Suppressor macrophage treated with lipopolysaccharide for 4 hours (primary cell): ENCODE results near the gene AMD1.
A peak's percentile ranks its signal among the peaks of the same experiment; 100 is the strongest.

Experiments used
- DNase-seq: peaks from one replicate; pipeline ENCODE4 v3.0.0-alpha.2; 2020

Gene AMD1

DNA sequence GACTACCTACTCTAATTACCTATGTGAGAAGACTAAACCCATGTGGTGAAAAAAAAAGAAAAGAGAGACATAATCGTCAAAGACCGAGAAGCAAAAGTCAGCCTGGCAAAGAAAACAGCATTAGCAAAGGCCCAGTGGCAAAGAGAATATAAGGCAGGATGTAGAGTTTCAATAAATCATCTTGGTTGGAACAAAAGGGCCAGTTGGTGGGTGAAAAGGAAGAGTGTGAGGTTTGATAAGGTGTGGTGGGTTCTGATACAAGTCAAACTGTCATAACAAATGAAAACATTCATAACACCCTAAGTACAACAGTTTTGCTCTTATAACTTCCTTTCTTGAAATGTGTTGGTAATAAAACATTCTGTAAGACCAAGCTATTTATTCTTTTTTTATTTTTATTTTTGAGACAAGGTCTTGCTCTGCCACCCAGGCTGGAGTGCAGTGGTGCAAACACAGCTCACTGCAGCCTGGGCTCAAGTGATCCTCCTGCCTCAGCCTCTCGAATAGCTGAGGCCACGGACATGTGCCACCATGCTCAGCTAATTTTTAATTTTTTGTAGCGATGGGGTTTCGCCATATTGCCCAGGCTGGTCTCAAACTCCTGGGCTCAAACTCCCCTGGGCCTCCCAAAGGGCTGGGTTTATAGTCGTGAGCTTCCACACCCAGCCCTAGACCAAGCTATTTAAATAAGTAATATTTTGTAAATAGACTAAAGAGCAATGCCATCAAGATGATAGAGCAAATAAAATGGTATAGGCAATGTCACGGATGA lies 65.0 kb downstream of the AMD1 start:
- no peak for DNase-seq

DNA sequence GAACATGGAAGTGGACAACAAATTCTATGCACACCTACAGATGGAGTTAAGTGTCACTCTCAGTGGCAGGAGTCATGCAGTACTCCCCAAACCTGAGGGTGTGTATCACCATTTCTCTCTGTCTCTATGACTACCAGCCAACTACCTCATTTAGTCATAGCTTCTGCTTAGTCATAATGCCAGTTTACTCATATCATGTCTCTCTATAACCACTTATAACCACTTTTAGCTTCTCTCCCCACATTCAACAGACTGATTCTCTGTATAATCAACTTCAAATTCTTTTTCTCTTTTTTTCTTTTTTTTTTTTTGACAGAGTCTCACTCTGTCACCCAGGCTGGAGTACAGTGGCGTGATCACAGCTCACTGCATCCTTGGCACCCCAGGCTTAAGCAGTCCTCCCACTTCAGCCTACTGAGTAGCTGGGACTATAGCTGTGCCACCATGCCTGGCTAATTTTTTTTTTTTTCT lies 70.1 kb downstream of the AMD1 start:
- DNase-seq, result peak; percentile 88
